Osteoblast (primary cell): Measurements from ENCODE around the gene TBX4. TPM values are rescaled to one million over a fixed set of nuclear protein-coding genes. Genes with fewer than 3 reads are reported as not detected.
A peak's percentile ranks its signal among the peaks of the same experiment; 100 is the strongest.

Source experiments
- DNase-seq: peaks from one replicate; pipeline ENCODE4 v3.0.0; 2011; ENCODE audit warnings: low spot score, mixed read lengths; ENCODE audit not compliant: insufficient read length; ENCODE audit errors: missing footprints
- H2AFZ ChIP-seq: 2 replicates; pipeline ENCODE4 v1.6.0; 2011; ENCODE audit warnings: mild to moderate bottlenecking, low read length
- H3K27ac ChIP-seq: 2 replicates; pipeline ENCODE4 v1.5.1; 2011; ENCODE audit warnings: mild to moderate bottlenecking, low read depth, low read length, moderate library complexity
- H3K27me3 ChIP-seq: 2 replicates; pipeline ENCODE4 v1.6.0; 2012; ENCODE audit warnings: mild to moderate bottlenecking, control low read depth, inconsistent platforms, low read length, moderate library complexity; ENCODE audit not compliant: insufficient read depth
- H3K36me3 ChIP-seq: 2 replicates; pipeline ENCODE4 v1.5.1; 2011; ENCODE audit warnings: mild to moderate bottlenecking, low read length, control low read depth, moderate library complexity; ENCODE audit not compliant: insufficient read depth
- H3K4me1 ChIP-seq: 2 replicates; pipeline ENCODE4 v1.5.1; 2011; ENCODE audit warnings: mild to moderate bottlenecking, low read length, control low read depth, moderate library complexity; ENCODE audit not compliant: insufficient read depth
- H3K4me2 ChIP-seq: 2 replicates; pipeline ENCODE4 v1.6.0; 2011; ENCODE audit warnings: mild to moderate bottlenecking, low read length; ENCODE audit not compliant: insufficient read depth
- H3K4me3 ChIP-seq: fragments of 200-600 bp; sonication (generic); 3 replicates; pipeline ENCODE4 v1.5.1; 2012; ENCODE audit warnings: mild to moderate bottlenecking, low read length, inconsistent platforms; ENCODE audit not compliant: insufficient read depth
- H3K79me2 ChIP-seq: 2 replicates; pipeline ENCODE4 v1.6.0; 2012; ENCODE audit warnings: mild to moderate bottlenecking, low read length, control low read depth, inconsistent platforms; ENCODE audit not compliant: insufficient read depth
- H3K9me3 ChIP-seq: 2 replicates; pipeline ENCODE4 v1.5.1; 2011; ENCODE audit warnings: low read depth, low read length, control low read depth
- H4K20me1 ChIP-seq: 2 replicates; pipeline ENCODE4 v1.6.0; 2012; ENCODE audit warnings: mild to moderate bottlenecking, low read length, control low read depth; ENCODE audit not compliant: insufficient read depth
- CTCF ChIP-seq: IDR thresholded peaks from 2 replicates; pipeline ENCODE4 v1.5.1; 2011; ENCODE audit warnings: mild to moderate bottlenecking, low read depth, low read length, moderate library complexity; ENCODE audit errors: extremely low read depth
- total RNA-seq: library from RNA; depleted of rRNA; stranded (reverse); fragments of >200 nt; gene quantifications from 2 replicates; pipeline ENCODE4 v1.2.3, GENCODE V29; 2012

TBX4 gene
- total RNA-seq, 1 donor = not detected

- peak overlapping the region; percentile 78 for H2AFZ ChIP-seq
- peaks cover 52% of the 10 kb centered on the region for H3K4me1 ChIP-seq
- peak; percentile 83 for TF ChIP-seq CTCF
- peak overlapping the region; percentile 84 for H3K4me3 ChIP-seq
- no peaks in the 10 kb centered on the region for H3K27me3 ChIP-seq
- no peaks in the 10 kb centered on the region for H3K9me3 ChIP-seq
- H4K20me1 ChIP-seq = peaks cover 3% of the 10 kb centered on the region
- DNase-seq = peak; percentile 98
- H3K79me2 ChIP-seq = peaks cover 30% of the 10 kb centered on the region
- H3K27ac ChIP-seq = peak overlapping the region; percentile 79
- peak overlapping the region; percentile 90 for H3K4me2 ChIP-seq
- peaks cover 15% of the 10 kb centered on the region for H3K36me3 ChIP-seq
These were observed 39.9 kb upstream of the TBX4 start for GRCh38 chr17:61412143-61412859.

GRCh38 chr17:61412860-61413660 lies 39.2 kb upstream of the TBX4 start:
- H3K27ac ChIP-seq = peak overlapping the region; percentile 79
- H4K20me1 ChIP-seq = no peaks in the 10 kb centered on the region
- TF ChIP-seq CTCF = no peak
- H3K4me1 ChIP-seq = peaks cover 55% of the 10 kb centered on the region
- DNase-seq = peak; percentile 90
- H3K79me2 ChIP-seq = peaks cover 23% of the 10 kb centered on the region
- peak overlapping the region; percentile 90 for H3K4me2 ChIP-seq
- H3K36me3 ChIP-seq = peaks cover 8% of the 10 kb centered on the region
- H3K4me3 ChIP-seq = peak overlapping the region; percentile 84
- peak overlapping the region; percentile 78 for H2AFZ ChIP-seq
- H3K27me3 ChIP-seq = no peaks in the 10 kb centered on the region
- no peaks in the 10 kb centered on the region for H3K9me3 ChIP-seq

DNA sequence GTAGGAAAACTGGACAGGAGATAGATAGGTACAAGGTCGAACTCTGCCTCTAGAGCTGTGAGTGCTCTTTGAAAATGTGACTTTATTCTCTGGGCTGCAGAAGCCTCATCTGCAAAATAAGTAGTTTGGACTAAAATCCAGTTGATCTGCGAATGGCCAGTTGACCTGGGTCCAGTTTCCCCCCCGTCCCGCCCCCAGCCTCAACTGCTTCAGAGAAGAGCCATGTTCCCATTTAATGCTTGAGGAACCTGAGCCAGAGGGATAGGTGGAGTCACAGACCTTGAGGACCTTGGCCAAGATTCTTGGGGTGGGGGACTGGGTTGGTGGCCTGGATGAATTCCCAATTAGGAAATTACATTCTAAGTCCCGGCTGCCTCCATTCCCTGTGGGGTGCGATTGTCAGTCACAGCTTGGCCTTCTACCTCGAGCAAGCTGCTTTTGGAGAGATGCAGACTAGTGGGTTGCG lies 38.5 kb upstream of the TBX4 start:
- Histone ChIP-seq H3K36me3 (peaks cover 3% of the 10 kb centered on the region), H3K4me2 (peak overlapping the region; percentile 90), H3K27ac (no peak overlapping the region), H3K9me3 (no peaks in the 10 kb centered on the region), H3K27me3 (no peaks in the 10 kb centered on the region), H4K20me1 (no peaks in the 10 kb centered on the region), H3K4me3 (peak overlapping the region; percentile 84), H2AFZ (no peak overlapping the region), H3K4me1 (peaks cover 53% of the 10 kb centered on the region), H3K79me2 (peaks cover 17% of the 10 kb centered on the region)
- no peak for TF ChIP-seq CTCF
- peak; percentile 90 for DNase-seq
